NCI-H510A (cell line): ENCODE measurements around the gene NCAPD3.

ENCODE experiments used
- DNase-seq: peaks from one replicate; lab custom pipeline; 2025; lab: John Stamatoyannopoulos, UW

NCAPD3 gene

DNA sequence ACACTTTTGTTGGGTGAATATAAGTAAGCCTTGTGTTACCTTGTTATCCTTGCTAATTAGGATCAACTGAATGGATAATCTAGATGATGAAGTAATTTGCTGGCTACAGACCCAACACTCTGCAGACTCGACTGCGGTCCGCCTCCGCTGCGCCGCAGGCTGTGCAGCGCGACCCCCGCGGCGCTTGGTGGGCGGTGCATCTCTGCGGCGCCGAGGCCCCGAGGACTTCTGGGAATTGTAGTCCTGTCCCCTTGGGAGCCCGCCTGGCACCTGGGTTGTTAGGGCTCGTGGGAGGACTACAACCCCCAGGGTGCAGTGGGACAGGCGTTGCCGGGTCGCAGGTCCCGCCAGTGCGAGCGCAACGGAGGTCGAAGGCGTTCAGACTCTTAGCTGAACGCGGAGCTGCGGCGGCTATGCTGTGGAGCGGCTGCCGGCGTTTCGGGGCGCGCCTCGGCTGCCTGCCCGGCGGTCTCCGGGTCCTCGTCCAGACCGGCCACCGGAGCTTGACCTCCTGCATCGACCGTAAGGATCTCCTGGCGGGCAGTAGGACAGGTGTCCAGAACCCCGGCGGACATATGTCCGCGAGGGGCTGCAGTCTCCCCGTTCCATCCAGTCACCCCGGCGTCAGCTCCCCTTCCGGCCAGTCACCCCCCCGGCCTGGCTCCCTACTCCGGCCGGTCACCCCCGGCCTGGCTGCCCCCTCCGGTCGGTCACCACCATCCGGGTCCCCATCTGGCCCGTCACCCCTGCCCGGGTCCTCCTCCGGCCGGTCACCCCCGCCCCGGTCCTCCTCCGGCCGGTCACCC is 29.6 kb upstream of the NCAPD3 start, which contains the start of the genes ACAD8 and THYN1:
Gene ACAD8, plus strand, starts transcription at position 381 of the 806 bp plus-strand sequence. Its CDS starts 33 bp downstream, at position 414.
Gene THYN1, minus strand, starts transcription at position 165 of the 806 bp plus-strand sequence. CDS start 470 bp downstream, outside the sequence.
- peak; percentile 91 for DNase-seq

DNA sequence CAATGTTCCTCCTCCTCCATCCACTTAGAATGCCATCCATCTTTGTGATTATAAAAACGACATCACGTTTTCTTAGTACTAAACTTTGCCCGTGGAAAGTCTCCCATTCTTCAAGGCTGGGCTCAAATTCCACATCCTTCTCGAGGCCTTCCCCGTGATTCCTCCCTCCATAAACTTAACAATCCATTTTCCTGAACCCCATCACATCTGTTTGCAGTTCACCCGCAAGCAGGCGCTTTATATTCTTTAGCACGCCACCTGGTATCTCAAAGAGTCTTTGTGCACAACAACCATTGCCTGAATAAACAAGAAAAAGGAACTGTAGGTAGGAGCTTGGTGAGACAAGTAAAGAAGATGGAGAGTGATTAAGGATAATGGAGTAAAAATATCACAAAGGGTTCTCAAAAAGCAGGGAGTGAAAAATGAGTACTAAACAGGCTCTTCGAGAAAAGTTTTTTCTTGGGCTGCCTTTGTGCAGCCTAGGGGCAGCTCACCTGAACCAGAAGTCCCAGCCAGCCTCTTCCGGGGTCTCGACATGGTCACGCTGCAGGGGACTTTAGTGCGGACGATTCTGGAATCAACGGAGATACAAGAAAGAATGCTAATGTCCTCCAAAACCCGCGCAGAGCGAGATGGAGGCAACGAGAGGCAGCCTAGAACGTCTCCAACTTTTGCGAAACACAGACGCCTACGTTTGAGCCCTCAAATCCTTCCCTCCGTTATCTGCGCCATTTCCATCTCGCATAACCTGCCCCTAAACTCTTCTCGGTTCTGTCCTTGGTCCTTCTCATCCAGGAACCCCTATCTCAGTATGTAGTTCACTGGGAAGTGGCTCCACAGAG is 28.8 kb upstream of the NCAPD3 start:
- DNase-seq = no peak

DNA sequence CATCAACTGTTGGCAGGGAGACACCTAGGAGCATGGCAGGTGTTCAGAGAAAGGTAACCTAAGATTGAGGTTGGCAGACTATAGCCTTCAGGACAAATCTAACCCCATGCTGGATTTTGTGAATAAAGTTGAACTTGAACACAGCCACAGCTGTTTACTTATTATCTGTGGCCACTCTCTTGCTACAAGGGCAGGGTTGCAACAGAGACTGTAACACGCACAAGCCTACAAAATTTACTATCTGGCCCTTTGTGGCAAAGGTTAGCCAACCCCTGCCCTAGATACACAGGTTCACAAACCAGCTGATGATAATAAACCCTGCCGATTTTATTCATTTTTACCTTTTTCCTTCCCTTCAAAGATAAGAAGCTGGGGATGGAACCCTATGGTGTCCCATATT is 26.9 kb upstream of the NCAPD3 start:
- DNase-seq = no peak

DNA sequence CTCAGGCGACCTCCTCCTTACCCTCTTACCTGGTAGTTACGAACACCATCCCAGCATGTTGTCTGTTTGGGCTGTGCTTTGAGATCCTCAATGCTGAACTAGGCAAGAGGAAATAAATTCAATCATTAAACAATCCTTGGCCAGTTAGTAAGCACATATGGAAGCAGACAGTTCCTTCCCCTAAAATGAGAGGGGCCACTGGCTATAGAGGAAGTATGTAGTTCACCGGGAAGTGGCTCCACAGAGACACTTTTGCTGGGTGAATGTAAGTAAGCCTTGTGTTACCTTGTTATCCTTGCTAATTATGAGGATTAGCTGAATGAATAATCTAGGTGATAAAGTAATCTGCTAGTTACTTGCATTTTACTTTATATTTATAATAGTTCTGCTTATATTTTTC is 26.5 kb upstream of the NCAPD3 start:
- DNase-seq = no peak

- DNase-seq = no peak
Observed at GRCh38 chr11:134248910-134249480, 25.2 kb upstream of the NCAPD3 start.

- no peak for DNase-seq
Observed at GRCh38 chr11:134246678-134247077, 22.9 kb upstream of the NCAPD3 start.

DNA sequence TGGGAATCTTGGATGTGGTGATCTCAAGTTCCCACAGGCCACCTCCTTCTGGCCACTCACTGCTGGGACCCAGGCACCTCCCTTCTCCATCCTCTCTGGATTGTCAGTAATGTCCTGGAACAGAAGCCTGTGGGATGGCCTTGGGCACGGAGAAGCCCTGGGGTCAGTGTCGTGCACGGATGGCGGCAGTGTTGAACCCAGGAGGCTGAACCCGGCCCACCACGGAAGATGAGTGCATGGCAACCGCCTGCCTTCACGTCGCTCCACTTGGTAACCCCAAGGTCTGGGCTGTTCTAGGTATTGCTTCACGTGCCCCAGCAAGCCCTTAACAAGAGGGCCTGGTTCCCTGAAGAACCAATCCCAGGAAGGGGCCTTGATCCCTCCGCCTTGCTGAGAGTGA is 22.3 kb upstream of the NCAPD3 start:
- no peak for DNase-seq

DNA sequence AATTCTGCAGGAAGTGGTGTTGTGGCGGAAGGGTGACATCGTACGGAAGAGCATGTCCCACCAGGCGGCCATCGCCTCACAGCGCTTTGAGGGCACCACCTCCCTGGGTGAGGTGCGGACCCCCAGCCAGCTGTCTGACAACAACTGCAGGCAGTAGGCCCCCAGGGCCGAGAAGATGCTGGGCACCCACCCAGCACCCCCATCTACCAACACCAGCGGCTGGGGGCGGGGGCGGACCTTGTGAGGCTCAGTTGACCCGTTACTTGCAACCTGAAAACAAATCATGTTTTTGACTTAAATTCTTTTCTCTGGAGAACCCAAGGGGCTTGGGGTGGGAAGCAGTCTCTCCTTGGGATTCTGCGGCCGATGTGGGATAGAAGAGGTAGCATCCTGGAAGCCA is 21.7 kb upstream of the NCAPD3 start:
- DNase-seq = no peak

DNA sequence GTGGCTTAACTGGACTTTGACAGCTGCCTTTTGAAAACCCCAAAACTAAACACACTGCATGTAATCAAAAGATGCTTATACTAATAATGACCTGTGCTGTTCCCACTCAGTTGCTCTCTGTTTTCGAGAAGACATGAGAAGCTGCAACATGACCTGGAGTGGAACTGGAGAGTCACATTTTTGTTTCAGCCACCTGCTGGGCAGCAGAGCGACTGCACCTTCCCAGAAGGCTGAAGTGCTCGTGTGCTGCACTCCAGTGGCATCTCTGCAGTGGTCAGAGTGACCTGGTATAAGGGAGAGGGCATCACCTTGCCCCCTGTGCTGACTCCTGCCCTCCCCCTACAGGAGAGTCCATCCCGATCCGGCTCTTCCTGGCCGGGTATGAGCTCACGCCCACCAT is 20.8 kb upstream of the NCAPD3 start:
- DNase-seq = no peak

GRCh38 chr11:134243913-134244312 is 20.1 kb upstream of the NCAPD3 start:
- no peak for DNase-seq

- no peak for DNase-seq
Observed at GRCh38 chr11:134242376-134242775, 18.6 kb upstream of the NCAPD3 start.

GRCh38 chr11:134240592-134240991 is 16.8 kb upstream of the NCAPD3 start:
- no peak for DNase-seq

- DNase-seq = no peak
Observed at GRCh38 chr11:134238956-134239355, 15.2 kb upstream of the NCAPD3 start.

GRCh38 chr11:134237557-134237922 is 13.8 kb upstream of the NCAPD3 start:
- no peak for DNase-seq

DNA sequence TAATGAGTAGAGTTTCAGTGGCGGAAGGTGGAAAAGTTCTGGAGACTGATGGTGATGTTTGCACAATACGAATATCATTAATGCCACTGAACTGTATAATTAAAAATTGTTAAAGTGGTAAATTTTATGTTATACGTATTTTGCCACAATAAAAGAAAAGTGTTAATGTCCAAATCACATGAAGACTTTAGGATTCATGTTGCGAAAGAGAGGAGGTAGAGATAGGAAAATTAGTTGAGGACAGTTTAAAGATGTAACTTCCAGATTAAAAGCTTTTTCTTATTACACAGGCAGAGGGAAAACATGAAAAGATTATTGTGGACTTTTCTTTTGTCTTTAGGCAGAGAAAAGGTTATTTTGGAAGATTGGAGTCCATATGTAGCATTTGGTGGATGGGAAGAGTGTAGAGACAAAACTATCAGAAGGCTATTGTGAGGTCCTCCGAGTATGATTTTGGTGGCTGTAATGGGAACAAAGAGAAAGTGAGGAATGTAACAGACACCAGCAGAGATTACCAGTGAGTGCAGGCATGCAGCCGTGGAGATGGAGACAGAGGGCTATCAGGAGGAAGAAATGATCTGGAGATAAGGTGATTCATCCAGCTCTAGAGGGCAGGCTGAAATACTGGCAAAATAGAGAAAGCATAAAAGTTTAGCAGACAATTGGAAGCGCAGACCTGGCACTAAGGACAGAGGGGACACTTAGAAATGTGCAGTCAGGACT is 13.2 kb upstream of the NCAPD3 start:
- DNase-seq = no peak

DNA sequence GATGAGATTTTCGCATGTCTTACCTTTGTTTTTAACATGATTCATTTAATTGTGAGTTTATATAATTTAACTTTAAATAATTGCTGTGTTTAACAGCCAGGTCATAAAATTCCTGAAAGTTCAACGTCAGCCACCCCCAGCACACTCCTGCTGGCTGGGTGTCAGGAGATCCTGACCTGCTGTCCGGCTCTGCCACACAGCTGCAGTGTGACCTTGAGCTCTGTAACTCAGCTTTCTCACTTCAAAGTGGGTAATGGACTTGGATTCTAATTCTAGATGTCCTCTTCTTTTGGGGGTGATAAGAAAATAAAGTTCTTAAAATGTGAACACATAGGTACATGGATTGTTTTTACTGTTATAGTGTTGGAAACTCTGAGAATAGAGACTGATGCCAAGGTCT is 11.6 kb upstream of the NCAPD3 start:
- no peak for DNase-seq

- DNase-seq = no peak
Observed at GRCh38 chr11:134233729-134234179, 10.0 kb upstream of the NCAPD3 start.

- no peak for DNase-seq
Observed at GRCh38 chr11:134231958-134232659, 8.3 kb upstream of the NCAPD3 start.

- no peak for DNase-seq
Observed at GRCh38 chr11:134230339-134230738, 6.6 kb upstream of the NCAPD3 start.

- DNase-seq = no peak
Observed at GRCh38 chr11:134229126-134229790, 5.5 kb upstream of the NCAPD3 start.

DNA sequence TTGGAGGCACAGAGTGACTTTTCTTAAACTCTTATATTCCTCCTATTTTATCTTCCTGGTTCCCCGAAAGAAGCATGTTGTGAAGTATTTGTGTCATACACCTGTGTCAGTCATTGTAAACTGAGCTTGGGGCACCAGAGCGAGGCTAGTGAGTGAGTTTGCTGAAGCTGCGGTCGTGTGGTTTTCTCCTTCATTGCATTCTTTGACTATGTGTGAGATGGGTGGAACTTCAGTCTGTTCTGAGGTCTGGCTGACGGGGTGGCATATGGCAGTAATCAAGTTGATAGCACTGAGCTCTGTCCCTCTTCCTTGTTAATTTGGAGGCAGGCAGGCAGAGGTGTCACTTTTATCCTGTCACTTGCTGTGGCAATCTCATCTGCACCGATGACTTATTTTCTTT is 4.9 kb upstream of the NCAPD3 start:
- no peak for DNase-seq
